AG04450 (cell line): ENCODE results near the gene MICU2. TPM values are rescaled to one million over a fixed set of nuclear protein-coding genes. Genes with fewer than 3 reads are reported as not detected.

Experiments
- CTCF ChIA-PET: fragments of 300-600, 350-600 bp; formaldehyde crosslinking; extraction: SDS; loops from one replicate; lab custom pipeline; 2022; ENCODE audit warnings: antibody characterized with exemption, inconsistent platforms; lab: Charles Lee
- POLR2A ChIA-PET: fragments of 350-600 bp; formaldehyde crosslinking; extraction: SDS; loops from one replicate; lab custom pipeline; 2021; ENCODE audit warnings: antibody characterized with exemption, inconsistent platforms; lab: Yijun Ruan, JAX
- DNase-seq: peaks from one replicate; pipeline ENCODE4 v3.0.0-alpha.2; 2011; ENCODE audit warnings: low read depth, low spot score
- H3K27ac ChIP-seq: one replicate; pipeline ENCODE4 v1.5.1; 2012; ENCODE audit warnings: low read depth, low read length, control low read depth
- H3K27me3 ChIP-seq: one replicate; pipeline ENCODE4 v1.6.0; 2012; ENCODE audit warnings: low read length; ENCODE audit not compliant: control insufficient read depth, insufficient read depth
- H3K4me3 ChIP-seq: 2 replicates; pipeline ENCODE4 v1.5.1; 2011; ENCODE audit warnings: mild to moderate bottlenecking, low read depth, low read length, control low read depth
- H3K9me3 ChIP-seq: 2 replicates; pipeline ENCODE4 v1.5.1; 2012; ENCODE audit warnings: low read length; ENCODE audit not compliant: control insufficient read depth, insufficient read depth
- CTCF ChIP-seq: IDR thresholded peaks from 2 replicates; pipeline ENCODE4 v1.5.1; 2011; ENCODE audit warnings: low read depth, low read length, control low read depth, inconsistent platforms
- polyA plus RNA-seq: library from polyadenylated mRNA; depleted of rRNA; stranded (reverse); fragments of >200 nt; gene quantifications from 2 replicates; pipeline ENCODE4 v1.2.3, GENCODE V29; 2011

The MICU2 gene
- polyA plus RNA-seq, 1 experiment, result 42.1 TPM

GRCh38 chr13:21534760-21535159, 69.2 kb downstream of the MICU2 start:
- no peak overlapping the region for H3K27ac ChIP-seq
- no peak for DNase-seq
- CTCF ChIA-PET, result interaction anchor here (1.2 kb wide), 1 partner anchor 57 kb away, joined by 4 read pairs; no protein-coding TSS in a partner anchor
- TF ChIP-seq CTCF, result no peak
- H3K27me3 ChIP-seq, result no peaks in the 10 kb centered on the region
- H3K9me3 ChIP-seq, result no peaks in the 10 kb centered on the region
- no peak overlapping the region for H3K4me3 ChIP-seq
- POLR2A ChIA-PET, result no interaction called here

- H3K4me3 ChIP-seq, result no peak overlapping the region
- no peak for DNase-seq
- H3K27ac ChIP-seq, result no peak overlapping the region
- ChIA-PET CTCF (interaction anchor here (2.0 kb wide), 1 partner anchor 54 kb away, joined by 6 read pairs; no protein-coding TSS in a partner anchor), POLR2A (no interaction called here)
- no peak for TF ChIP-seq CTCF
- no peaks in the 10 kb centered on the region for H3K9me3 ChIP-seq
- no peaks in the 10 kb centered on the region for H3K27me3 ChIP-seq
These were observed 72.5 kb downstream of the MICU2 start for GRCh38 chr13:21531455-21531854.

GRCh38 chr13:21530656-21531055, 73.3 kb downstream of the MICU2 start:
- no peak overlapping the region for H3K27ac ChIP-seq
- DNase-seq, result no peak
- H3K9me3 ChIP-seq, result no peaks in the 10 kb centered on the region
- no peak overlapping the region for H3K4me3 ChIP-seq
- CTCF ChIA-PET, result no interaction called here
- TF ChIP-seq CTCF, result no peak
- POLR2A ChIA-PET, result no interaction called here
- H3K27me3 ChIP-seq, result no peaks in the 10 kb centered on the region

- DNase-seq, result no peak
- H3K4me3 ChIP-seq, result no peak overlapping the region
- no peaks in the 10 kb centered on the region for H3K27me3 ChIP-seq
- TF ChIP-seq CTCF, result no peak
- no peak overlapping the region for H3K27ac ChIP-seq
- no peaks in the 10 kb centered on the region for H3K9me3 ChIP-seq
- POLR2A ChIA-PET, result interaction anchor here (1.0 kb wide), 1 partner anchor 75 kb away, joined by 3 read pairs; the partner anchor contains the start of gene MICU2
- CTCF ChIA-PET, result no interaction called here
These were observed 74.7 kb downstream of the MICU2 start for GRCh38 chr13:21529146-21529893.

- POLR2A ChIA-PET, result interaction anchor here (1.0 kb wide), 1 partner anchor 75 kb away, joined by 3 read pairs; the partner anchor contains the start of gene MICU2
- no peak overlapping the region for H3K27ac ChIP-seq
- no peak for TF ChIP-seq CTCF
- CTCF ChIA-PET, result no interaction called here
- DNase-seq, result no peak
- H3K4me3 ChIP-seq, result no peak overlapping the region
- H3K9me3 ChIP-seq, result no peaks in the 10 kb centered on the region
- no peaks in the 10 kb centered on the region for H3K27me3 ChIP-seq
These were observed 75.4 kb downstream of the MICU2 start for GRCh38 chr13:21528616-21529015.
